ENCODE results near the gene SYP. TPM values are rescaled to one million over a fixed set of nuclear protein-coding genes. Genes with fewer than 3 reads are reported as not detected.
A peak's percentile ranks its signal among the peaks of the same experiment; 100 is the strongest.

The SYP gene
- total RNA-seq, 2 experiments from 2014 or later: 0.79 to 2.9 TPM

DNA sequence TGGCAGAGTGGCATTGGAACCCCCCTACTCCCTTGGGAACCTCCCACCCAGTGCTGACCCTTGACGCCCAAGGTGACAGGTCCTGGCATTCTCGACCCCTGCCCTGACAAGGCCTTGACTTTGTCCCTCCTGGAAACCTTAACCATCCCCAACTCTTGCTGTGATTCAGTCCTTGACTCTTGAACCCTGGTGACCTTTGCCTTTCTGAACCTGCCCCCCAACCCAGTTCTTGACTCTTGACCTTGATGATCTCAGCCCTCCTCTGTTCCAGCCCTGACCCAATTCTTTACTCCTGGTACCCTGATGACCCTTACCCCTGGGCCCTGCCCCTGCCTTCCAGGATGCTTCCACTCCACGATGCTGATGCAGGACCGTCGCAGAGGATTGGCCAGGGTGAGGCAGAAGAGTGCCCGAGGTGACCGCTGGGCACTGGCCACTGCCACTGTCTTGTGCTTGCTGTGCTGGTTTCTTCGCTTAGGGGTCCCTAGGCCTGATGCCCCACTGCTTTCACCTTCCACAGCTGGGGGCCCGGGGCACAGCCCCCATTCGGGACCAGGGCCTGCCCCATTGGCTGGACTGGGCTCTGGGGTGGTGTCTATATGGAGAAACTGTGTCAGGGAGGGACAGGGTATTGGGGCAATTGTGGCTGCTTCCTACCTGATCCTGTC, 31.5 kb upstream of the SYP start:
- Histone ChIP-seq H4K20me1 (ENCODE audit: insufficient read depth, low read length) (no peaks in the 10 kb centered on the region), H3K4me3 (ENCODE audit: low read depth, low read length, poor library complexity, severe bottlenecking) (no peak overlapping the region), H3K4me2 (ENCODE audit: low read length) (no peak overlapping the region), H3K36me3 (ENCODE audit: insufficient read depth, low read length) (no peaks in the 10 kb centered on the region), H2AFZ (ENCODE audit: low read length) (no peak overlapping the region), H3K79me2 (ENCODE audit: insufficient read depth, low read depth, low read length) (no peaks in the 10 kb centered on the region), H3K9me3 (ENCODE audit: low read length) (no peaks in the 10 kb centered on the region), H3K4me1 (ENCODE audit: insufficient read depth, low read length, poor library complexity, severe bottlenecking) (no peaks in the 10 kb centered on the region), H3K27ac (ENCODE audit: low read depth, low read length, poor library complexity, severe bottlenecking) (no peak overlapping the region), H3K9me2 (ENCODE audit: insufficient read depth, low read length) (no peaks in the 10 kb centered on the region)
- DNase-seq (ENCODE audit: low spot score): no peak
- POLR2A ChIA-PET: interaction anchor here (0.7 kb wide), 1 partner anchor 709 kb away, joined by 3 read pairs; no protein-coding TSS in a partner anchor
- TF ChIP-seq, protein P1, sequence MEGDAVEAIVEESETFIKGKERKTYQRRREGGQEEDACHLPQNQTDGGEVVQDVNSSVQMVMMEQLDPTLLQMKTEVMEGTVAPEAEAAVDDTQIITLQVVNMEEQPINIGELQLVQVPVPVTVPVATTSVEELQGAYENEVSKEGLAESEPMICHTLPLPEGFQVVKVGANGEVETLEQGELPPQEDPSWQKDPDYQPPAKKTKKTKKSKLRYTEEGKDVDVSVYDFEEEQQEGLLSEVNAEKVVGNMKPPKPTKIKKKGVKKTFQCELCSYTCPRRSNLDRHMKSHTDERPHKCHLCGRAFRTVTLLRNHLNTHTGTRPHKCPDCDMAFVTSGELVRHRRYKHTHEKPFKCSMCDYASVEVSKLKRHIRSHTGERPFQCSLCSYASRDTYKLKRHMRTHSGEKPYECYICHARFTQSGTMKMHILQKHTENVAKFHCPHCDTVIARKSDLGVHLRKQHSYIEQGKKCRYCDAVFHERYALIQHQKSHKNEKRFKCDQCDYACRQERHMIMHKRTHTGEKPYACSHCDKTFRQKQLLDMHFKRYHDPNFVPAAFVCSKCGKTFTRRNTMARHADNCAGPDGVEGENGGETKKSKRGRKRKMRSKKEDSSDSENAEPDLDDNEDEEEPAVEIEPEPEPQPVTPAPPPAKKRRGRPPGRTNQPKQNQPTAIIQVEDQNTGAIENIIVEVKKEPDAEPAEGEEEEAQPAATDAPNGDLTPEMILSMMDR (conservative IDR thresholded peaks at IDR 0.05; ENCODE audit: low read length): no peak
- TF ChIP-seq EZH2phosphoT487 (IDR thresholded peaks at IDR 0.05; ENCODE audit: borderline replicate concordance, low read depth, low read length): no peak
- BruUV-seq (replicated peaks): no TSS peak
- CTCF ChIA-PET (ENCODE audit: unreplicated experiment): no interaction called here
- intact Hi-C loops (cut with micrococcal nuclease; ENCODE audit: unreplicated experiment): no loop called here

GRCh38 chrX:49230500-49231232, 30.7 kb upstream of the SYP start:
- H3K4me3 ChIP-seq (ENCODE audit: low read depth, low read length, poor library complexity, severe bottlenecking): no peak overlapping the region

More at GRCh38 chrX:49230500-49231232, 30.7 kb upstream of the SYP start:
- Histone ChIP-seq H3K4me1 (ENCODE audit: insufficient read depth, low read length, poor library complexity, severe bottlenecking) (no peaks in the 10 kb centered on the region), H4K20me1 (ENCODE audit: insufficient read depth, low read length) (no peaks in the 10 kb centered on the region), H3K4me2 (ENCODE audit: low read length) (peak overlapping the region; percentile 29; the same call in 1 of the 2 replicates), H3K27ac (ENCODE audit: low read depth, low read length, poor library complexity, severe bottlenecking) (no peak overlapping the region), H3K9me2 (ENCODE audit: insufficient read depth, low read length) (no peaks in the 10 kb centered on the region), H3K79me2 (ENCODE audit: insufficient read depth, low read depth, low read length) (no peaks in the 10 kb centered on the region), H2AFZ (ENCODE audit: low read length) (no peak overlapping the region), H3K36me3 (ENCODE audit: insufficient read depth, low read length) (no peaks in the 10 kb centered on the region), H3K9me3 (ENCODE audit: low read length) (no peaks in the 10 kb centered on the region)
- no TSS peak for BruUV-seq (replicated peaks)
- no peak for DNase-seq (ENCODE audit: low spot score)
- TF ChIP-seq EZH2phosphoT487 (IDR thresholded peaks at IDR 0.05; ENCODE audit: borderline replicate concordance, low read depth, low read length): no peak
- TF ChIP-seq, protein P1 (conservative IDR thresholded peaks at IDR 0.05; ENCODE audit: low read length): no peak
- ChIA-PET POLR2A (no interaction called here), CTCF (ENCODE audit: unreplicated experiment) (no interaction called here)
- intact Hi-C loops (cut with micrococcal nuclease; ENCODE audit: unreplicated experiment): no loop called here

Measured in OCI-LY7 (cell line).